Ascending aorta (tissue), 2 donors: ENCODE measurements around the gene PDE6D. TPM values are rescaled to one million over a fixed set of nuclear protein-coding genes. Genes with fewer than 3 reads are reported as not detected.

ENCODE experiments used
- DNase-seq, 2 donors: peaks; one replicate each; pipeline ENCODE4 v3.0.0-alpha.2; 2019; ENCODE audit warnings: low spot score in 2 of 2
- H3K27ac ChIP-seq, 2 donors: fragments of 200-600 bp; sonication (generic); one replicate each; pipeline ENCODE4 v1.5.1; 2016 to 2017; ENCODE audit warnings: mild to moderate bottlenecking in 1 of 2
- H3K27me3 ChIP-seq: fragments of 200-600 bp; sonication (generic); one replicate; pipeline ENCODE4 v1.5.1; 2017
- H3K36me3 ChIP-seq, 2 donors: fragments of 200-600 bp; sonication (generic); one replicate each; pipeline ENCODE4 v1.5.1; 2016
- H3K4me1 ChIP-seq, 2 donors: fragments of 200-600 bp; sonication (generic); one replicate each; pipeline ENCODE4 v1.5.1; 2016 to 2017; ENCODE audit warnings: mild to moderate bottlenecking in 1 of 2
- H3K4me3 ChIP-seq, 2 donors: fragments of 200-600 bp; sonication (generic); one replicate each; pipeline ENCODE4 v1.5.1; 2016 to 2017; ENCODE audit warnings: mild to moderate bottlenecking in 1 of 2
- H3K9me3 ChIP-seq, 2 donors: fragments of 200-600 bp; sonication (generic); one replicate each; pipeline ENCODE4 v1.5.1; 2016
- intact Hi-C: fragments of 100-400 bp; cut with DNase I; formaldehyde crosslinking; loops from one replicate; pipeline ENCODE4 v1.15.1; 2023
- total RNA-seq: library from RNA; depleted of rRNA; stranded (reverse); fragments of >200 nt; gene quantifications from one replicate; pipeline ENCODE4 v1.1.0, GENCODE V29; 2016
- TF ChIP-seq, protein P1 (sequence below), 3 experiments: fragments of 200-600 bp in 2 of 3; fragments of 450-650 bp in 1 of 3; sonication (generic) in 2 of 3; IDR thresholded peaks; one replicate each; pipeline ENCODE4 v1.5.1; 2016 to 2019; ENCODE audit warnings: antibody characterized with exemption in 3 of 3, mild to moderate bottlenecking in 1 of 3, moderate library complexity in 1 of 3

The PDE6D gene
- total RNA-seq, 1 donor from 2014 or later: 34.1 TPM

DNA sequence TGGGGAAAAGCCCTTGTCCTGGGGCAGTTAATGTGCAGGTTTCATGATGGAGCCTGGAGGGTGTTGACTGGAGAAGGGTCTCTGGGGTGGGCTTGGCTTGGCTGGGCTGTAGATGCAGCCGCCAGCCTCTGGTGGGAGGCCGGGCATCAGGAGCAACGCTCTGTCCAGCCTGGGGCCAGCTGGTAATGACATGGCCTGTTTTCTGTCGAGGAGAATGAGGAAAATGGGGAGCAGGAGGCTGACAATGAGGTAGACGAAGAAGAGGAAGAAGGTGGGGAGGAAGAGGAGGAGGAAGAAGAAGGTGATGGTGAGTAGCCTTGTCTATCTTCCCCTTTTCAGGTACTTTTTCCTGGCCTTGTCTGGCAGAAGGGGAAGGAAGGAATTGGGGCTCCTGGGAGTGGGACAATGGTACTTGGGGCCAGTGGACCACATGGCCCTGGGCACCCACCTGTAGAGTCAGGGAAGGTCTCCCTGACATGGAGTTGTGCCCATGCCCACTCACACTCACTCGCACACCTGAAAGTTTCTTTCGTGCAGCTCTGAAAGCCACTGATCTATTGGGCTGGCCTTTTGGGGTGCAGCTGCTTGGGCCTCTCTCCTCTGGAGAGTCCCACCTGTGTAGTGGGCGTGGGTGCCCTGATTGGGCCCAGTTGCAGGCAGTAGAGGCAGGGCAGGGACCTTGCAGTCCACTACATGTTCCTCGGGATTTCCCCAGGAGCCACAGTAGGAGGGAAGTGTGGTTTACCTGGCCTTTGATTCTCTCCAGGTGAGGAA lies 69.2 kb downstream of the PDE6D start:
- DNase-seq: no peak
- Histone ChIP-seq H3K27ac (peak overlapping the region; percentile 100), H3K4me1 (peaks cover 23 to 32% of the 10 kb centered on the region in 2 donors), H3K27me3 (no peaks in the 10 kb centered on the region), H3K9me3 (no peaks in the 10 kb centered on the region), H3K4me3 (peak overlapping the region; percentile 73 to 98), H3K36me3 (peaks cover 11 to 24% of the 10 kb centered on the region in 2 donors)
- TF ChIP-seq, protein P1, sequence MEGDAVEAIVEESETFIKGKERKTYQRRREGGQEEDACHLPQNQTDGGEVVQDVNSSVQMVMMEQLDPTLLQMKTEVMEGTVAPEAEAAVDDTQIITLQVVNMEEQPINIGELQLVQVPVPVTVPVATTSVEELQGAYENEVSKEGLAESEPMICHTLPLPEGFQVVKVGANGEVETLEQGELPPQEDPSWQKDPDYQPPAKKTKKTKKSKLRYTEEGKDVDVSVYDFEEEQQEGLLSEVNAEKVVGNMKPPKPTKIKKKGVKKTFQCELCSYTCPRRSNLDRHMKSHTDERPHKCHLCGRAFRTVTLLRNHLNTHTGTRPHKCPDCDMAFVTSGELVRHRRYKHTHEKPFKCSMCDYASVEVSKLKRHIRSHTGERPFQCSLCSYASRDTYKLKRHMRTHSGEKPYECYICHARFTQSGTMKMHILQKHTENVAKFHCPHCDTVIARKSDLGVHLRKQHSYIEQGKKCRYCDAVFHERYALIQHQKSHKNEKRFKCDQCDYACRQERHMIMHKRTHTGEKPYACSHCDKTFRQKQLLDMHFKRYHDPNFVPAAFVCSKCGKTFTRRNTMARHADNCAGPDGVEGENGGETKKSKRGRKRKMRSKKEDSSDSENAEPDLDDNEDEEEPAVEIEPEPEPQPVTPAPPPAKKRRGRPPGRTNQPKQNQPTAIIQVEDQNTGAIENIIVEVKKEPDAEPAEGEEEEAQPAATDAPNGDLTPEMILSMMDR (IDR thresholded peaks at IDR 0.05): no peak
- intact Hi-C loops: no loop called here

DNA sequence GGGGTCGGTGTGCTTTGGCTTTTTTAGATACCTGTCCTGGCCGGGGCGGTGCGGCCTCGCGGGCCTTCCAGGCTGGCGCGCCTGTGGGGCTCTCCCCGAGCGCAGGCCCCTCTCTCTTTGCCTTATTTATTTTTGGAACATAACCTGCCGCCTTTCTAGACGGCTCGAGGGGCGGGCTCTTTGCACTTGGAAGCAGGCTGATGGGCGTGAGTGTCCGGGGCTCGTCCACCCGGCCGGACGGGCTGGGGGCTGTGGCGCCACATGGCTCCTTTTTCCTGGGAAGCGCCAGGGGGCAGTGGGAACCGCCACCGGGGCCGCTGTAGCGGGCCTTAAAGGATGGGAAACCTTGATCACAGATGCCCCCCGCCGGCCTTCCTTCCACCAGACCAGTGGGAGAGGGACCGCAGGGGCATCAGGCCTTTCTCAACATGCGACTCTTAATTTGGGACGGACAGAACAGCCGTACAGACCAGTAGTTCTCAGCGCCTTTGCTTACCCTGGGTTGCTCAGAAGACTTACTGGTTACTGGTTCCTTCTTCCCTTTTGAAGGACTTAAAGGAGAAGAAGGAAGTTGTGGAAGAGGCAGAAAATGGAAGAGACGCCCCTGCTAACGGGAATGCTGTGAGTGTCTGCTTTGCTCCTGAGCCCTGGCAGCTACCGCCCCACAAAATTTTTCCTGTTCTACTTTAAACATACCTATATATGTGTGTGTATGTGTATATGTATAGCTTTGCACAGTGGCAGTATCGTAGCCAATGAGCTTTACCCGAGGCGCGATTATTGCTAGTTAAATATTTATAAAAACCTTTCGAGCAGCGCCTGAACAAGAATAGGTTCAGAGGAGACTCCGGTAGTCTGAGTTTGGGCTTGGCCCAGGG lies 70.0 kb downstream of the PDE6D start:
- DNase-seq: peak in 1 of 2 donors; percentile 77
- peak overlapping the region; percentile 100 for H3K27ac ChIP-seq
- intact Hi-C loops: no loop called here
- no peaks in the 10 kb centered on the region for H3K9me3 ChIP-seq
- H3K4me1 ChIP-seq: peaks cover 19 to 27% of the 10 kb centered on the region in 2 donors
- TF ChIP-seq, protein P1 (IDR thresholded peaks at IDR 0.05): peak in 1 of 3 experiments; percentile 32
- peak overlapping the region; percentile 73 to 98 for H3K4me3 ChIP-seq
- peaks cover 11 to 24% of the 10 kb centered on the region in 2 donors for H3K36me3 ChIP-seq
- H3K27me3 ChIP-seq: no peaks in the 10 kb centered on the region

DNA sequence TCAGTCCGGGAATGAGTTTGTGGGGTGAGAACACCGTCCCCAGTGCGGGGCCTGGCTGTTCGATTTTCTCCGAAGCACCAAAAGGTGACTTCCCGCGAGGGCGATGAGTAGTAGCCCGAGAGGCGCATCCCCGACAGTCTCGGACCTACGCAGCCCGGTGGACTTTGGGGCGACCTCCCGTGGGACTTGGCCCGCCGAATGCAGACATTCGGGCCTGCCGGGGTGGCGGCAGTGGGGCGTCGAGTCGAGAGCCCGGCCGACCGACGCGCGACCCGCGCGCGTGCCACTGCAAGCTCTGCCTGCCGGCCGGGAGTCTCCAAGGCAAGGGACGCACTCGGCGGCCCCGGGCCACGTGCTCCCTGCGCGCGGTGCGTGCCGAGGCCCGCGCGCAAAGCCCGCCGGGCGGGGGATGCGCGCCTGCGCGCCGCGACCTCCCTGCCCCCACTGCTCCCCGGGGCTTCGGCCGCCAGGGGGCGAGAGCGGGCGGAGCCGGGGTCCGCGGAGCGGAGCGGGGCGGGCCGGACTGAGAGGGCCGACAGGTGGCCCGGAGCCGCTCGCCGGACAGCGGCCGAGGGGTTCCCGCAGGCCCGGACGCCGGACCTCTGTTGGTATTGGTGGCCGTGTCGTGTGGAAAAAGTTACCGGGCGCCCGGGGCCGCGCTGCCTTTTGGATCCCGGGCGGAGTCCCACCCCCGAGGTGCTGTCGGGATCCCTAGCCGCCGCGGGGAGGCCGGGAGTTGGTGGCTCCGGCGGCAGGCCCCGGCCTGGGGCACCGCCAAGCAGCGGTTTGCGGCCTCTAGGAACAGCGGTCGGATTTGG lies 70.9 kb downstream of the PDE6D start:
- Histone ChIP-seq H3K36me3 (peaks cover 11 to 24% of the 10 kb centered on the region in 2 donors), H3K27me3 (no peaks in the 10 kb centered on the region), H3K4me3 (peak overlapping the region; percentile 73 to 98), H3K27ac (peak overlapping the region; percentile 100), H3K9me3 (no peaks in the 10 kb centered on the region), H3K4me1 (peaks cover 23 to 27% of the 10 kb centered on the region in 2 donors)
- peak in 1 of 2 donors; percentile 92 for DNase-seq
- TF ChIP-seq, protein P1 (IDR thresholded peaks at IDR 0.05): peak; percentile 28 to 100 (median 57)
- intact Hi-C loops: no loop called here

DNA sequence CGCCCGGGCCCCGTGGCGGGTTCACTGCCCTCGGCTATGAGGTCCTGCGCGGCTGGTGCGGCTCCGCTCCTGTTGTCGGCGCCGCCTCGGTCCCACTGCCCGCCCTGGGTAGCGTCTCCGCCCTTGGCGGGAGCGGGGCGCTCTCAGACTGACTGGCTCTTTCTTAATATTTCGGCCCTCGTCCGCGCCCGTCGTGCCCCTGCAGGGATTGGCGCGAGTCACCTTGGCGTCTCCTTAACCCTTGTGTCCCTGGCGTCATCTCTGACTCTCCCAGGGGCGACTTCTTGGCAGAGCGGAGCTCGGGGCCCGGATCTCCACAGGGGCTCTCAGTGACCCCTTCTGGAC lies 71.5 kb downstream of the PDE6D start:
- intact Hi-C loops: no loop called here
- TF ChIP-seq, protein P1 (IDR thresholded peaks at IDR 0.05): no peak
- no peaks in the 10 kb centered on the region for H3K27me3 ChIP-seq
- H3K9me3 ChIP-seq: no peaks in the 10 kb centered on the region
- peaks cover 23 to 29% of the 10 kb centered on the region in 2 donors for H3K4me1 ChIP-seq
- H3K4me3 ChIP-seq: peak overlapping the region; percentile 73 to 98
- DNase-seq: peak in 1 of 2 donors; percentile 78
- peak overlapping the region; percentile 100 for H3K27ac ChIP-seq
- H3K36me3 ChIP-seq: peaks cover 11 to 24% of the 10 kb centered on the region in 2 donors
